GDM1 (cell line): Measurements from ENCODE around the gene RREB1.

Experiments used
- DNase-seq: peaks from one replicate; lab custom pipeline; 2025; lab: John Stamatoyannopoulos, UW

RREB1 gene

GRCh38 chr6:7194657-7195056 is 86.9 kb downstream of the RREB1 start:
- no peak for DNase-seq

GRCh38 chr6:7195339-7196018 is 87.7 kb downstream of the RREB1 start:
- no peak for DNase-seq

GRCh38 chr6:7196019-7196402 is 88.2 kb downstream of the RREB1 start:
- no peak for DNase-seq

- no peak for DNase-seq
These were observed 89.0 kb downstream of the RREB1 start for GRCh38 chr6:7196685-7197283.

GRCh38 chr6:7197747-7198146 is 90.0 kb downstream of the RREB1 start:
- no peak for DNase-seq

GRCh38 chr6:7198833-7199800 is 91.4 kb downstream of the RREB1 start:
- DNase-seq, result no peak

DNA sequence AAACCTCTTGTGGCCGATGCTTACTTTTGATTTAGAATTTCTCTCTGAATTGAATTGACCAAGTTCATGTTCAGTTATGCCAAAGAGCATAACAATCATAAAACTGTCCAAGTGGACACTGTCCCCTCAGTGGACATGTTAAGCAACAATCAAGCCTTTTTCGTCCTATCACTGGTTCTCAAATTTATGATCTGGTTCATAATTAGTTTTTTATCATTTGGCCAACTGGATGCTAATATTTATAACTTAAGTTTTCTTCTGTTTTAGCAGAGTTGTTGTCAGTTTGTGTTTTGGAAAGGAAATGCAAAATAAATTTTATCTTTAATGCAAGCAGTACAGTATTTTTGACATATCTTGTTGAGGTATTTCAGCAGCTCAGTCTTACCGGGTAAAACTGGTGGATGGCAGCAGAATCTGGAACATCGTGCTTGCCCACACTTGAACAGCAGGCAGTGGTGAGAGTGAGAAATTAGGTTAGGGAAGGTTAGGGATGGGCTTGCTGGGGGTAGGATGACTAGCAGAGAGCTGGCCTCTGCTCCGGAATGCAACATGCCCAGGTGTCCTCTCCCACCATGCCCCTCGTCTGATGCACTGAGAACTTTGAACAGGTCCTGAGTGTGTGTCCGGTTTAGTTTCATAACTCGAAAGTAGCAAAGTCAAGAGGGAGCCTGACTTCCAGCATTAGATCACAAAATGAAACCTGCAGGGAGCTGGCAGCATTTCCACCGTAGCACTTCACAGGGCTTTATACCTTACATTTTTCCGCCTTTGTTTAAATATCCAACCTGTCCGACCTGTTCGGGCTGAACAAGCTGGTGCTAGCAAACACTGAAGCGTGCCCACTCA is 93.1 kb downstream of the RREB1 start:
- no peak for DNase-seq

DNA sequence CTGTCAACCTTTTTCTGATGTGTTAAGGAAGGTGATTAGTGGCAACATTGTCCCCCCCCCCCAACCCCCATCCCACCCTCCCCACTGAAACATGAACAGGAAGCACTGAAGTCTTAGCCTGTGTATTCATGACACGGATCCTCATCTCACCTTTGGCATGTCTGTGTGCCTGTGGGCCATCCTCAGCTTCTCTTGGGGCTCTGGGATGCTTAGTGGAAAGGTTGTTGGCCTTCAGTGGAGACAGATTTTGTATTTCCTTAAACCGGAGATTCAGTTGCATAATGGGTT is 93.6 kb downstream of the RREB1 start:
- no peak for DNase-seq

DNA sequence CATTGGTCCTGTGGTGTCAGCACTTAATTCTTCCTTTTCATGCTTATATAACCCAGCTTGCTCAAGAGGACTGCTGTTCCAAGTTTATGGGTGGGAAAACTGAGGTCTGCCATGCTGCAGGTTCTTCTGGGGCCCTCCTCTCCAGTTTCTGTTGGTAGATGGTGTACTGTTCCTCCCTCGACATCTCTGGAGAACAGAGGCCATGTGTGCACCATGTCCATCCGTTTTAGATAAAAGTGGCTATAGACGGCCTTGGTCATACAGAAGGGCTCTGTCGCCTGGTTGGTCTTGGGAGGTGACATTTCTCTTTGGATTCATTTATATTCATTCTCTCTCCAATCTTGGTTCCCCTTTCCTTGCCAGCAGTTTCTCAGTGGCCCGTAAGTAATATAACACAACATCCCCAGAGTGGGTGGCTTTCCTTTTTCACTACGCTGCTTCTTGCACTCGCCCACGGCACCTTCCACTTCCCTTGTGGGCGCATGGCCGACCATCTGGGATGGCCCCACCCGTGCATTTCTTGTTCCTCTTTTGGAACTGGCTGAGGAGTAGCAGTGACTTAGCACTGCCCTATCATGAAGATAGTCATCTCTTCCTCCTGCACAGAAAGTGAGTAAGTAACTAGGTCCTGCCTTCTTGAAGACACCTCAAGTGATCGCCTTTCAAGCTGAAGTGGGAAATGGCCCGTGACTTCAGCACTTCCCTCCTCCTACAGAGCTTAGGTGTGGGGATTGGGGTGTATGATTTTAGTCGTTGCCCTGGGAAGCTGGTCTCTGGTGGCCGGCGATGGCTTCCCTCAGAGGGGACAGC is 94.2 kb downstream of the RREB1 start:
- peak; percentile 96 for DNase-seq

DNA sequence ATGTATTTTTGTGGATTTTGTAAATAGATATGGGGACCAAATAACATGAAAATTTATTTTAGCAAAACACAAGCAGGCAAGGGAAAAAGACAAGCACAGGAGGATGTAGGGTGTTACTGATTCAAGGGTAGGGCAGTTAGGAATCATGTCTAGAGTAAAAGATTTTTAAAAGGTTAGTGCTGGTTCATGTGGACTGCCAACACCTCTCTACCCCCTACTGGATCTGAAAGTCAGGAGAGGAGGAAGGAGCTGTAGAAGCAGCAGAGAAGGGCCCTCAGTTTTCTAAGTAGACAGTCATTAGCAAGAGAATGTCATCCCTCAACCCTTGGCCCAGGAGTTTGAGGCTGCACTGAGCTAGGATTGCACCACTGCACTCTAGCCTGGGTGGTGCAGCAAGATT is 95.2 kb downstream of the RREB1 start:
- no peak for DNase-seq

- DNase-seq, result no peak
These were observed 96.2 kb downstream of the RREB1 start for GRCh38 chr6:7203939-7204338.

GRCh38 chr6:7204726-7205125 is 97.0 kb downstream of the RREB1 start:
- DNase-seq, result no peak

- no peak for DNase-seq
These were observed 100.0 kb downstream of the RREB1 start for GRCh38 chr6:7207720-7208119.

DNA sequence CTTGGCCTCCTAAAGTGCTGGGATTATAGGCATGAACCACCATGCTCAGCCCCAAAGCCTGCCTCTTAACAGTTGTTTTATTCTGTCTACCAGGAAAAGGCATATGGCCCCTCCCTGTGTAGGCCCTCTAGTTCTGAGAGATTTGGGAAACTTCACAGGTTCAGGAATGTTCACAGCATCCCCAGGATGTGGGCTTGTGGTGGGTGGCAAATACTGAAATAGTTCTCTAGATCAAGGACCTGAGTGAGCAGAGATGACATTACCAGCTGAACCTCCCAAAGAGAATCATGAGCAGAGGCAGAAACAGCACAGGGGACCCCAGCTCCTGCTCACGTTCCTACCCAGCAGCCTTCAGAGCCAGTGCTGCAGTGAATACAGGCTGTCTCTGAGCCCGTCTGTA is 105.7 kb downstream of the RREB1 start:
- no peak for DNase-seq

- DNase-seq, result no peak
These were observed 106.7 kb downstream of the RREB1 start for GRCh38 chr6:7214468-7214867.

- DNase-seq, result no peak
These were observed 107.4 kb downstream of the RREB1 start for GRCh38 chr6:7215131-7215530.

DNA sequence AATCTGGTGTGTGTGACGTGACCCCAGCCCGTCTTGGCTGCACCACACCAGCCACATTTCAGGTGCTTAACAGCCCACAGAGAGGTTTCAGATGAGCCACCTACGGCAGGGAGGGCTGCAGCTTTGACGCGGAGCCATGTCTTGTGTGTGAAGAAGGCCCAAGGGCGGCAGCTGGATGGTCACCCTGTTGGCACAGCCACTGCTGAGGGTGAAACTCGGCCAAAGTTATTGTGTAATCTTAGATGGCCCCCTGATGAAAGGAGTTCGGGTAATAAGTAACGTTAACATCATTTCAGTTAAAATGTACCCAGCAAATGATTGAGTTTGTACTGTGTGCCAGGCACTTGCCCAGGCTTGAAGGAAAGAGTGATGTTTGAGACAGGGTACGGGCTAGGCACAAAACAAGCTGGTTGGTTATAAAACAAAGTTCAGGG is 108.1 kb downstream of the RREB1 start:
- no peak for DNase-seq

- DNase-seq, result no peak
These were observed 109.3 kb downstream of the RREB1 start for GRCh38 chr6:7216941-7217621.

GRCh38 chr6:7218406-7218988 is 110.7 kb downstream of the RREB1 start:
- DNase-seq, result no peak

- peak; percentile 39 for DNase-seq
These were observed 111.5 kb downstream of the RREB1 start for GRCh38 chr6:7219310-7219709.
